NCI-H510A (cell line): ENCODE data around the gene CYP26B1.

Experiments
- DNase-seq: peaks from one replicate; lab custom pipeline; 2025; lab: John Stamatoyannopoulos, UW

Gene CYP26B1

GRCh38 chr2:72141032-72141645 is 6.5 kb downstream of the CYP26B1 start:
- DNase-seq = no peak

- no peak for DNase-seq
These were observed 7.1 kb downstream of the CYP26B1 start for GRCh38 chr2:72140621-72140960.

- DNase-seq = no peak
These were observed 7.6 kb downstream of the CYP26B1 start for GRCh38 chr2:72139874-72140620.

- DNase-seq = no peak
These were observed 8.2 kb downstream of the CYP26B1 start for GRCh38 chr2:72139471-72139873.

- DNase-seq = no peak
These were observed 8.7 kb downstream of the CYP26B1 start for GRCh38 chr2:72138921-72139381.

- no peak for DNase-seq
These were observed 9.4 kb downstream of the CYP26B1 start for GRCh38 chr2:72138011-72138881.

GRCh38 chr2:72137498-72138010 is 10.1 kb downstream of the CYP26B1 start:
- no peak for DNase-seq

GRCh38 chr2:72136933-72137497 is 10.6 kb downstream of the CYP26B1 start:
- DNase-seq = no peak

- no peak for DNase-seq
These were observed 11.3 kb downstream of the CYP26B1 start for GRCh38 chr2:72136331-72136730.

- no peak for DNase-seq
These were observed 11.7 kb downstream of the CYP26B1 start for GRCh38 chr2:72135921-72136320.

- DNase-seq = no peak
These were observed 12.5 kb downstream of the CYP26B1 start for GRCh38 chr2:72134997-72135800.

- no peak for DNase-seq
These were observed 13.2 kb downstream of the CYP26B1 start for GRCh38 chr2:72134408-72134996.

GRCh38 chr2:72133721-72134407 is 13.8 kb downstream of the CYP26B1 start:
- no peak for DNase-seq

GRCh38 chr2:72132981-72133720 is 14.5 kb downstream of the CYP26B1 start:
- no peak for DNase-seq

- DNase-seq = no peak
These were observed 15.5 kb downstream of the CYP26B1 start for GRCh38 chr2:72131916-72132841.

GRCh38 chr2:72131371-72131891 is 16.2 kb downstream of the CYP26B1 start:
- DNase-seq = no peak

- no peak for DNase-seq
These were observed 16.9 kb downstream of the CYP26B1 start for GRCh38 chr2:72130659-72131360.
